Upper lobe of left lung (tissue), 6 donors: ENCODE data around the gene TBC1D9. TPM values are rescaled to one million over a fixed set of nuclear protein-coding genes. Genes with fewer than 3 reads are reported as not detected.
A peak's percentile ranks its signal among the peaks of the same experiment; 100 is the strongest.

Experiments used
- ATAC-seq, 2 donors: fragments of 200-7000 bp; cut with Tn5 transposase; one replicate each; pipeline ENCODE4 v1.9.1; 2022; ENCODE audit warnings: mild to moderate bottlenecking in 2 of 2, moderate library complexity in 2 of 2; ENCODE audit not compliant: low FRiP score in 2 of 2
- DNase-seq, 2 donors: peaks; one replicate each; pipeline ENCODE4 v3.0.0-alpha.2; 2019 to 2020
- H3K27ac ChIP-seq, 4 donors: fragments of 200-600 bp; sonication (generic); one replicate each; pipeline ENCODE4 v1.5.1; 2016 to 2019
- H3K27me3 ChIP-seq, 4 donors: fragments of 200-600 bp; sonication (generic); one replicate each; pipeline ENCODE4 v1.5.1; 2017 to 2019
- H3K36me3 ChIP-seq, 4 donors: fragments of 200-600 bp; sonication (generic); one replicate each; pipeline ENCODE4 v1.5.1; 2016 to 2019
- H3K4me1 ChIP-seq, 4 donors: fragments of 200-600 bp; sonication (generic); one replicate each; pipeline ENCODE4 v1.5.1; 2018 to 2019
- H3K4me3 ChIP-seq, 4 donors: fragments of 200-600 bp; sonication (generic); one replicate each; pipeline ENCODE4 v1.5.1; 2017 to 2019; ENCODE audit warnings: mild to moderate bottlenecking in 2 of 4, moderate library complexity in 1 of 4
- H3K9me3 ChIP-seq, 4 donors: fragments of 200-600 bp; sonication (generic); one replicate each; pipeline ENCODE4 v1.5.1; 2018 to 2019
- CTCF ChIP-seq, 6 experiments: fragments of 450-650 bp in 4 of 6; fragments of 200-600 bp in 2 of 6; sonication (generic) in 2 of 6; IDR thresholded peaks; one replicate each; pipeline ENCODE4 v1.5.1; 2016 to 2019; ENCODE audit warnings: antibody characterized with exemption in 6 of 6
- EP300 ChIP-seq, 4 donors: sonication (generic); formaldehyde crosslinking; IDR thresholded peaks; one replicate each; pipeline ENCODE4 v1.5.1; 2017; ENCODE audit warnings: antibody characterized with exemption in 4 of 4, control low read depth in 2 of 4
- POLR2A ChIP-seq, 4 donors: fragments of 450-650 bp; IDR thresholded peaks; one replicate each; pipeline ENCODE4 v1.5.1; 2016 to 2017; ENCODE audit warnings: antibody characterized with exemption in 4 of 4, mild to moderate bottlenecking in 2 of 4
- POLR2AphosphoS5 ChIP-seq, 2 donors: sonication (generic); formaldehyde crosslinking; IDR thresholded peaks; one replicate each; pipeline ENCODE4 v1.5.1; 2017; ENCODE audit warnings: antibody characterized with exemption in 2 of 2
- WGBS, 2 donors: methylation state at CpG; one replicate each; pipeline ENCODE4 v1.1.5; 2017 to 2018; 5-methylcytosine and 5-hydroxymethylcytosine counted together
- total RNA-seq, 6 donors: library from RNA; depleted of rRNA in 4 of 6; stranded (reverse); fragments of >200 nt in 4 of 6; gene quantifications; one replicate each; pipeline versions ENCODE4 v1.1.0 to v1.2.1, GENCODE V29; 2016 to 2021
- donor health status: DM: no; HTN: no; CAD: no; lungs with moderate emphysema.
- donor health status: DM: no; HTN: yes; CAD: no; lungs with severe emphysema.

The TBC1D9 gene
- total RNA-seq, 6 donors from 2014 or later, result 33.7 to 41.9 (median 38.1) TPM

GRCh38 chr4:140720387-140721304 is 35.5 kb downstream of the TBC1D9 start:
- peak overlapping the region; percentile 58 to 83 (median 76) for H3K27ac ChIP-seq
- H3K4me3 ChIP-seq, result peak overlapping the region in 3 of 4 donors; percentile 24 to 41 (median 31)
- H3K27me3 ChIP-seq, result no peaks in the 10 kb centered on the region
- WGBS, 2 donors, result 22 to 24% methylated on average over 8 to 9 of the region's 9 CpGs
- no peaks in the 10 kb centered on the region for H3K36me3 ChIP-seq
- peaks cover 30 to 39% (median 38%) of the 10 kb centered on the region in 4 donors for H3K4me1 ChIP-seq
- TF ChIP-seq POLR2AphosphoS5 (IDR thresholded peaks at IDR 0.05), result no peak
- no peak for TF ChIP-seq POLR2A (IDR thresholded peaks at IDR 0.05)
- TF ChIP-seq CTCF (IDR thresholded peaks at IDR 0.05), result no peak
- TF ChIP-seq EP300 (IDR thresholded peaks at IDR 0.05), result no peak
- H3K9me3 ChIP-seq, result no peaks in the 10 kb centered on the region
- DNase-seq (no peak), ATAC-seq (peak; percentile 36 to 50)

GRCh38 chr4:140719686-140720085 is 36.5 kb downstream of the TBC1D9 start:
- ATAC-seq (no peak), DNase-seq (no peak)
- Histone ChIP-seq H3K9me3 (no peaks in the 10 kb centered on the region), H3K27me3 (no peaks in the 10 kb centered on the region), H3K4me1 (peaks cover 27 to 39% (median 35%) of the 10 kb centered on the region in 4 donors), H3K4me3 (no peak overlapping the region), H3K36me3 (no peaks in the 10 kb centered on the region), H3K27ac (peak overlapping the region; percentile 38 to 83 (median 57))
- 92% methylated on average over 2 of the region's 2 CpGs for WGBS, 2 donors
- TF ChIP-seq POLR2AphosphoS5 (IDR thresholded peaks at IDR 0.05), result no peak
- no peak for TF ChIP-seq EP300 (IDR thresholded peaks at IDR 0.05)
- TF ChIP-seq CTCF (IDR thresholded peaks at IDR 0.05), result no peak
- TF ChIP-seq POLR2A (IDR thresholded peaks at IDR 0.05), result no peak

- DNase-seq (no peak), ATAC-seq (peak in 1 of 2 donors; percentile 75)
- 78 to 80% methylated on average over 2 of the region's 2 CpGs for WGBS, 2 donors
- Histone ChIP-seq H3K36me3 (no peaks in the 10 kb centered on the region), H3K4me3 (no peak overlapping the region), H3K27ac (peak overlapping the region; percentile 38 to 83 (median 64)), H3K4me1 (peaks cover 27 to 39% (median 35%) of the 10 kb centered on the region in 4 donors), H3K27me3 (no peaks in the 10 kb centered on the region), H3K9me3 (no peaks in the 10 kb centered on the region)
- no peak for TF ChIP-seq EP300 (IDR thresholded peaks at IDR 0.05)
- no peak for TF ChIP-seq POLR2AphosphoS5 (IDR thresholded peaks at IDR 0.05)
- no peak for TF ChIP-seq CTCF (IDR thresholded peaks at IDR 0.05)
- TF ChIP-seq POLR2A (IDR thresholded peaks at IDR 0.05), result no peak
Measured at GRCh38 chr4:140719022-140719421, 37.2 kb downstream of the TBC1D9 start.

GRCh38 chr4:140718241-140718952 is 37.8 kb downstream of the TBC1D9 start:
- H3K27me3 ChIP-seq, result no peaks in the 10 kb centered on the region
- peak in 1 of 2 donors; percentile 43 for ATAC-seq
- TF ChIP-seq POLR2AphosphoS5 (IDR thresholded peaks at IDR 0.05) (no peak), EP300 (IDR thresholded peaks at IDR 0.05) (no peak), POLR2A (IDR thresholded peaks at IDR 0.05) (no peak), CTCF (IDR thresholded peaks at IDR 0.05) (no peak)
- H3K4me1 ChIP-seq, result peaks cover 27 to 39% (median 35%) of the 10 kb centered on the region in 4 donors
- no peaks in the 10 kb centered on the region for H3K9me3 ChIP-seq
- H3K27ac ChIP-seq, result peak overlapping the region; percentile 38 to 72 (median 52)
- no peaks in the 10 kb centered on the region for H3K36me3 ChIP-seq
- 64 to 80% methylated on average over 3 of the region's 3 CpGs for WGBS, 2 donors
- DNase-seq, result no peak
- no peak overlapping the region for H3K4me3 ChIP-seq
